ENCODE results near the gene CLDND2. TPM values are rescaled to one million over a fixed set of nuclear protein-coding genes. Genes with fewer than 3 reads are reported as not detected.

CLDND2 gene
- total RNA-seq, 2 donors from 2014 or later = not detected

DNA sequence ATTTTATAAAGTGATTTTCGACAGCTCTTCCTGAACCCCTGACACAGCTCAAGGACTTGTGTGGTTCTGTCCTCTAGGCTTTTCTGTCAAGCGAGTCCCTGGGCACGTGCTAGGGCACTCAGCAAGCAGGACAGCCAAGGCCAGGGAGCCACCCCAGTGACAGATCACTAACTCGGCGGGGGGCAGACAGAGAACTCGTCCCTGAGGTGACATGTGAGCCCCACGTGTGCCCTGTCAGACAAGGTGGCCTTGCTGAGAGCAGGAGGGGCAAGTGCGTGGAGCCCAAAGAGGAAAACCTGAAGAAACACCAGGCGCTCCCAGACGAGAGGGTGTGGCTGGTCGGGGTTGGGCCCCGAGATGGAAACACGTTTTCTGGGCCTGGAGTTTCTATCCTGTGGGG lies 7.6 kb downstream of the CLDND2 start:
- peaks cover 35% of the 10 kb centered on the region for H3K4me1 ChIP-seq
- H3K27ac ChIP-seq = no peak overlapping the region
- H3K27me3 ChIP-seq = no peaks in the 10 kb centered on the region
- no peak for DNase-seq
- no peak overlapping the region for H3K4me3 ChIP-seq
- no peak for ATAC-seq
- intact Hi-C loops (cut with DNase I) = no loop called here
- no peaks in the 10 kb centered on the region for H3K9me3 ChIP-seq
- TF ChIP-seq POLR2A (IDR thresholded peaks at IDR 0.05) = no peak
- TF ChIP-seq, protein P1, sequence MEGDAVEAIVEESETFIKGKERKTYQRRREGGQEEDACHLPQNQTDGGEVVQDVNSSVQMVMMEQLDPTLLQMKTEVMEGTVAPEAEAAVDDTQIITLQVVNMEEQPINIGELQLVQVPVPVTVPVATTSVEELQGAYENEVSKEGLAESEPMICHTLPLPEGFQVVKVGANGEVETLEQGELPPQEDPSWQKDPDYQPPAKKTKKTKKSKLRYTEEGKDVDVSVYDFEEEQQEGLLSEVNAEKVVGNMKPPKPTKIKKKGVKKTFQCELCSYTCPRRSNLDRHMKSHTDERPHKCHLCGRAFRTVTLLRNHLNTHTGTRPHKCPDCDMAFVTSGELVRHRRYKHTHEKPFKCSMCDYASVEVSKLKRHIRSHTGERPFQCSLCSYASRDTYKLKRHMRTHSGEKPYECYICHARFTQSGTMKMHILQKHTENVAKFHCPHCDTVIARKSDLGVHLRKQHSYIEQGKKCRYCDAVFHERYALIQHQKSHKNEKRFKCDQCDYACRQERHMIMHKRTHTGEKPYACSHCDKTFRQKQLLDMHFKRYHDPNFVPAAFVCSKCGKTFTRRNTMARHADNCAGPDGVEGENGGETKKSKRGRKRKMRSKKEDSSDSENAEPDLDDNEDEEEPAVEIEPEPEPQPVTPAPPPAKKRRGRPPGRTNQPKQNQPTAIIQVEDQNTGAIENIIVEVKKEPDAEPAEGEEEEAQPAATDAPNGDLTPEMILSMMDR (IDR thresholded peaks at IDR 0.05) = no peak
- H3K36me3 ChIP-seq (replicated peaks in 1 of 2; ENCODE audit: insufficient read depth in 1 of 2, low read depth in 2 of 2) = no peaks in the 10 kb centered on the region
- 87 to 88% methylated on average over 13 of the region's 13 CpGs for WGBS, 2 donors

DNA sequence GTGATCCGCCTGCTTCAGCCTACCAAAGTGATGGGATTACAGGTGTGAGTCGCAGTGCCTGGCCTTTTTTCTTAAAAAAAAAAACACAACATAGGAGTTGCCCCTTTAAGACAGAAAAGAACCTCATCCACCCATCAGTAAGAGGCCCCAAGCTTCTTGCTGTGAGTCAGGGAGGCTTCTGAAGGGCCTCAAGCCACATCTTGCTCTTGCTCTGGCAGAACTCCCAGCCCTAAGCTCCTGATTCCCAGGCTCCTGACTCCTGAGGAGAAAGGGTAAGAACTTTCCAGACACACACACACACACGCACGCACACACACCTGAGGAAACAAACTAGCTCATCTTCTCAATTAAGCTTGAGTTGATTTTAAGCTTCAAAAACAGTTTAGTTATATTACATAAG lies 9.5 kb downstream of the CLDND2 start:
- no peak for TF ChIP-seq POLR2A (IDR thresholded peaks at IDR 0.05)
- TF ChIP-seq, protein P1 (IDR thresholded peaks at IDR 0.05) = no peak
- DNase-seq (no peak), ATAC-seq (no peak)
- Histone ChIP-seq H3K9me3 (no peaks in the 10 kb centered on the region), H3K4me1 (peaks cover 20% of the 10 kb centered on the region), H3K27me3 (no peaks in the 10 kb centered on the region), H3K4me3 (no peak overlapping the region), H3K36me3 (replicated peaks in 1 of 2; ENCODE audit: insufficient read depth in 1 of 2, low read depth in 2 of 2) (no peaks in the 10 kb centered on the region), H3K27ac (no peak overlapping the region)
- intact Hi-C loops (cut with DNase I) = no loop called here
- WGBS, 2 donors = 94 to 99% methylated on average over 4 of the region's 4 CpGs

- DNase-seq = no peak
- intact Hi-C loops (cut with DNase I) = no loop called here
- Histone ChIP-seq H3K4me1 (peaks cover 9% of the 10 kb centered on the region), H3K9me3 (no peaks in the 10 kb centered on the region), H3K27me3 (no peaks in the 10 kb centered on the region), H3K27ac (no peak overlapping the region), H3K4me3 (no peak overlapping the region), H3K36me3 (replicated peaks in 1 of 2; ENCODE audit: insufficient read depth in 1 of 2, low read depth in 2 of 2) (no peaks in the 10 kb centered on the region)
- no peak for TF ChIP-seq POLR2A (IDR thresholded peaks at IDR 0.05)
- TF ChIP-seq, protein P1 (IDR thresholded peaks at IDR 0.05) = no peak
- 93 to 98% methylated on average over 7 of the region's 7 CpGs for WGBS, 2 donors
- ATAC-seq = no peak
Observed at GRCh38 chr19:51357952-51358351, 10.9 kb downstream of the CLDND2 start.

DNA sequence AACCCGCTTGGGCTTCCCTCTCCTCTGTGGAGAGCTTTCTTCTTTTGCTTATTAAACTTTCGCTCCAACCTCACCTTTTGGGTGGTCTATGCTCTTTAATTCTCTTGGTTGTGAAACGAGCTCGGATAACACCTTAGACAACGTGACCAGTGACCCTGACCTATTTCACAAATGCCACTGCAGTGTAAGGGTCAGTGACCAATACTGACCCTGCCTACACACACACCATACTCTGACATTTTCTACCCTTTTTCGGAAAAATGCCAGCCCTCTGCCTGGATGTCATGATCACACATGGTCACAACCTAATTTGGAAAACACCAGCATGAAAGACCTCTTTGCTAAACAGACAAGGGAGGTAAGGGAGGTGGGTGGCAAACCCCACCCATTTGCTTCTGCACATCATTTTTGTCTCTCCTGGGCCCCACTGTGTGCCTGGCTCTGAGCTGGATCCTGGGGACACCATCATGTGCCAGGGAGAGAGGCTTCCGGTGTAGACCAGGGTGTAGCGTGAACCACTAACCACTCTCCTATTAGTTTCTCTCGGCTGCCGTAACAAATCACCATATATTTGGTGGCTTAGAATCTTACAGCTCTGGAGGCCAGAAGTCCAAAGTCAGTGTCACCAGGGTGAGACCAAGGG lies 12.5 kb downstream of the CLDND2 start:
- Histone ChIP-seq H3K9me3 (no peaks in the 10 kb centered on the region), H3K4me1 (no peaks in the 10 kb centered on the region), H3K4me3 (no peak overlapping the region), H3K27me3 (no peaks in the 10 kb centered on the region), H3K27ac (no peak overlapping the region), H3K36me3 (replicated peaks in 1 of 2; ENCODE audit: insufficient read depth in 1 of 2, low read depth in 2 of 2) (no peaks in the 10 kb centered on the region)
- no peak for TF ChIP-seq POLR2A (IDR thresholded peaks at IDR 0.05)
- TF ChIP-seq, protein P1 (IDR thresholded peaks at IDR 0.05) = no peak
- intact Hi-C loops (cut with DNase I) = no loop called here
- WGBS, 2 donors = 91 to 94% methylated on average over 10 of the region's 10 CpGs
- no peak for ATAC-seq
- DNase-seq = no peak

DNA sequence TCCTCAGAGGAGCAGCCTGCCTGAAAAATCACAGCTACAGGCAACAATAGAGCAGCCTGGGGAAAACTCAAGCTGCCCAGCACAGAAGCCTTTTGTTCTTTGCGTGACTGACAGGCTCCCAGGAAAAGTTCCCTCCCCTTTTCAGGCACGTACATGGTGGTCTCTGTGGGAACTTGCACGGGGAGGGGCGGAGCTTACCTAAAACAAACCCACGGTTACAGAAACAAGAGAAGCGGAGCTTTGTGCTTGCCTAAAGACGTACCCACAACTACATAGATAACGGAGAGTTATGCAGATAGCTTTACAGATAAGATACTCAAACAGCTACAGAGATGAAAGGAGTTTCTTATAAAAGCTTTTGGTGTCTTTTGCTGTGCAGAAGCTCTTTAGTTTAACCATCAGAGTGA lies 14.1 kb downstream of the CLDND2 start:
- intact Hi-C loops (cut with DNase I) = no loop called here
- Histone ChIP-seq H3K4me3 (no peak overlapping the region), H3K27ac (no peak overlapping the region), H3K27me3 (no peaks in the 10 kb centered on the region), H3K4me1 (no peaks in the 10 kb centered on the region), H3K9me3 (no peaks in the 10 kb centered on the region), H3K36me3 (replicated peaks in 1 of 2; ENCODE audit: insufficient read depth in 1 of 2, low read depth in 2 of 2) (peaks cover 0 to 2% of the 10 kb centered on the region in 2 donors)
- 44 to 45% methylated on average over 8 of the region's 8 CpGs for WGBS, 2 donors
- DNase-seq (no peak), ATAC-seq (no peak)
- TF ChIP-seq, protein P1 (IDR thresholded peaks at IDR 0.05) = no peak
- no peak for TF ChIP-seq POLR2A (IDR thresholded peaks at IDR 0.05)
